HepG2 (cell line): ENCODE measurements around the gene SFXN5. TPM values are rescaled to one million over a fixed set of nuclear protein-coding genes. Genes with fewer than 3 reads are reported as not detected.

Experiments
- CBX5 ChIP-seq: sonication (generic); formaldehyde crosslinking; IDR thresholded peaks from 2 replicates; pipeline ENCODE4 v1.4.0; 2020; ENCODE audit warnings: missing genetic modification reagents, borderline replicate concordance
- GLMP ChIP-seq: sonication (generic); formaldehyde crosslinking; IDR thresholded peaks from 2 replicates; pipeline ENCODE4 v1.9.0; 2021; ENCODE audit warnings: missing genetic modification reagents, mild to moderate bottlenecking, borderline replicate concordance
- HIC2 ChIP-seq: sonication (generic); formaldehyde crosslinking; IDR thresholded peaks from 2 replicates; pipeline ENCODE4 v1.9.0; 2022; ENCODE audit warnings: low read depth, missing genetic modification reagents
- HOXD1 ChIP-seq: sonication (generic); formaldehyde crosslinking; IDR thresholded peaks from 2 replicates; pipeline ENCODE4 v1.5.0; 2020; ENCODE audit warnings: missing genetic modification reagents
- IRF2 ChIP-seq: IDR thresholded peaks from 2 replicates; pipeline ENCODE4 v1.6.1; 2018; ENCODE audit warnings: missing genetic modification reagents, missing compliant biosample characterization
- KDM3A ChIP-seq: IDR thresholded peaks from 2 replicates; pipeline ENCODE4 v1.6.1; 2018; ENCODE audit warnings: low read depth, missing compliant biosample characterization
- NCOA2 ChIP-seq: sonication (generic); formaldehyde crosslinking; IDR thresholded peaks from 2 replicates; pipeline ENCODE4 v1.8.0; 2022; ENCODE audit warnings: inconsistent platforms
- NFRKB ChIP-seq: fragments of 450-650 bp; IDR thresholded peaks from 2 replicates; pipeline ENCODE4 v1.6.1; 2017
- SPEN ChIP-seq: sonication (generic); formaldehyde crosslinking; IDR thresholded peaks from 2 replicates; pipeline ENCODE4 v1.5.1; 2020; ENCODE audit warnings: low read depth, mild to moderate bottlenecking, missing genetic modification reagents
- THRA ChIP-seq: sonication (generic); formaldehyde crosslinking; IDR thresholded peaks from 2 replicates; pipeline ENCODE4 v1.4.0; 2020; ENCODE audit warnings: missing genetic modification reagents, borderline replicate concordance
- U2AF2 ChIP-seq: fragments of 200-400 bp; formaldehyde crosslinking; IDR thresholded peaks from 2 replicates; pipeline ENCODE4 v1.6.1; 2017; ENCODE audit warnings: low read depth, mild to moderate bottlenecking, low read length
- ZHX1 ChIP-seq: sonication (generic); formaldehyde crosslinking; IDR thresholded peaks from 2 replicates; pipeline ENCODE4 v1.8.1; 2022; ENCODE audit warnings: low read depth, mild to moderate bottlenecking, missing genetic modification reagents
- ZNF101 ChIP-seq: sonication (generic); formaldehyde crosslinking; IDR thresholded peaks from 2 replicates; pipeline ENCODE4 v1.4.0; 2020; ENCODE audit warnings: mild to moderate bottlenecking, low read depth, missing genetic modification reagents, borderline replicate concordance
- ZNF281 ChIP-seq: sonication (generic); formaldehyde crosslinking; IDR thresholded peaks from 2 replicates; pipeline ENCODE4 v1.4.0; 2020; ENCODE audit warnings: missing genetic modification reagents, borderline replicate concordance
- ZNF430 ChIP-seq: sonication (generic); formaldehyde crosslinking; IDR thresholded peaks from 2 replicates; pipeline ENCODE4 v1.9.0; 2021; ENCODE audit warnings: mild to moderate bottlenecking, missing genetic modification reagents
- ZNF720 ChIP-seq: sonication (generic); formaldehyde crosslinking; IDR thresholded peaks from 2 replicates; pipeline ENCODE4 v1.4.0; 2020; ENCODE audit warnings: missing genetic modification reagents
- ZSCAN5A ChIP-seq: sonication (generic); formaldehyde crosslinking; IDR thresholded peaks from 2 replicates; pipeline ENCODE4 v1.8.0; 2022; ENCODE audit warnings: mild to moderate bottlenecking, missing genetic modification reagents, borderline replicate concordance
- polyA plus RNA-seq, 8 experiments: library from polyadenylated mRNA; depleted of rRNA in 3 of 8; stranded (reverse) in 7 of 8; unstranded in 1 of 8; fragments of >200 nt; fragmentation: Illumina TruSeq in 4 of 8; extraction: Trizol in 4 of 8; gene quantifications; 2 replicates each; pipeline versions ENCODE4 v1.2.1 to v1.2.3, GENCODE V29; 2011 to 2016; ENCODE audit warnings: low read depth in 4 of 8, missing spikeins in 1 of 8, mixed read lengths in 1 of 8; ENCODE audit not compliant: insufficient read depth in 1 of 8
- total RNA-seq, 5 experiments: library from RNA; depleted of rRNA; stranded (reverse); fragments of >200 nt; fragmentation: Illumina TruSeq; extraction: Trizol; gene quantifications; 2 replicates each; pipeline ENCODE4 v1.2.3, GENCODE V29; 2016; ENCODE audit warnings: low read depth in 1 of 5

SFXN5 gene
- total and polyA plus RNA-seq, 2 of the 13 experiments (the other 11 are each of a cell fraction or from before 2014, with no cell fraction given) = 34.9 to 37.4 TPM

- no peak for TF ChIP-seq ZSCAN5A (CRISPR knock-in tag)
- TF ChIP-seq GLMP (CRISPR knock-in tag) = no peak
- no peak for TF ChIP-seq ZNF281
- no peak for TF ChIP-seq HOXD1 (CRISPR knock-in tag)
- TF ChIP-seq NFRKB = no peak
- TF ChIP-seq CBX5 (CRISPR knock-in tag) = no peak
- TF ChIP-seq HIC2 (CRISPR knock-in tag) = no peak
- no peak for TF ChIP-seq ZNF720 (CRISPR knock-in tag)
- TF ChIP-seq ZNF430 (CRISPR knock-in tag) = 0 out of 2 replicates have a peak, but pooled peaks have one; percentile 5
- no peak for TF ChIP-seq ZNF101
- TF ChIP-seq SPEN = no peak
- no peak for TF ChIP-seq NCOA2
- peak; percentile 76; the same call in 1 of the 2 replicates for TF ChIP-seq THRA (CRISPR knock-in tag)
- no peak for TF ChIP-seq IRF2 (CRISPR knock-in tag)
- TF ChIP-seq U2AF2 = no peak
- no peak for TF ChIP-seq ZHX1 (CRISPR knock-in tag)
- TF ChIP-seq KDM3A (CRISPR knock-in tag) = no peak
These were observed 127.7 kb downstream of the SFXN5 start (continued) for GRCh38 chr2:72943540-72944395.
